Activated T-helper 1 cell treated with anti-CD3 and anti-CD28 coated beads, Interleukin-12 subunit alpha, Interleukin-12 subunit beta, Interleukin-2, Interleukin-4 antibody, amounts not matched to agents 30 ng/mL and 10 ng/mL and 1 ng/mL, durations not matched to agents 14 hours and 24 hours and 36 hours (primary cell): Measurements from ENCODE around the gene ACSM5. TPM values are rescaled to one million over a fixed set of nuclear protein-coding genes. Genes with fewer than 3 reads are reported as not detected.

ENCODE experiments used
- total RNA-seq: library from RNA; stranded (reverse); gene quantifications from 2 replicates; pipeline ENCODE4 v1.2.3, GENCODE V29; 2022

Gene ACSM5
- total RNA-seq, 1 donor from 2014 or later, result not detected

Other genes starting within 250 kb of the ACSM5 start
- gene GP2, start 82.0 kb upstream of the ACSM5 start, total RNA-seq, result not detected in 2 replicates
- not detected in 2 replicates for gene UMOD, start 56.8 kb upstream of the ACSM5 start, total RNA-seq
- gene PDILT, start 4.8 kb upstream of the ACSM5 start, total RNA-seq, result not detected in 2 replicates
- not detected in 2 replicates for gene ACSM2A, start 42.0 kb downstream of the ACSM5 start, total RNA-seq
- not detected in 2 replicates for gene ACSM2B, start 166.8 kb downstream of the ACSM5 start, total RNA-seq